Measurements from ENCODE around the gene CPNE4.

Gene CPNE4

DNA sequence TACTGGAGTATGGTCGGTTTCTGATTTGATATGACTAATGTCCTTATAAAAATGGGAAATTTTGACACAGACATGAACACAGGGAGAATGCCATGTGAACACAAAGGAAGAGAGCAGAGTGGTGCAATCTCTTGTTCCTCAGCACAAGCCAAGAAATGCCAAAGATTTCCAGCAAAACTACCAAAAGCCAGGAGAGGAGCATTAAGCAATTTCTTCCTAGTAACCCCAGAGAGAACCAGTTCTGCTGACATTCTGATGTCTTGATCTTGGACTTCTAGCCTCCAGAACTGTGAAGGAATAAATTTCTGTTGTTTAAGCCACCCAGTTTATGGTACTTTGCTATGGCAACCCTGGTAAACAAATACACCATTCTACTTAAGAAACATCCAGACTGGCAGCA lies 304.2 kb downstream of the CPNE4 start:
- no peak for DNase-seq

DNA sequence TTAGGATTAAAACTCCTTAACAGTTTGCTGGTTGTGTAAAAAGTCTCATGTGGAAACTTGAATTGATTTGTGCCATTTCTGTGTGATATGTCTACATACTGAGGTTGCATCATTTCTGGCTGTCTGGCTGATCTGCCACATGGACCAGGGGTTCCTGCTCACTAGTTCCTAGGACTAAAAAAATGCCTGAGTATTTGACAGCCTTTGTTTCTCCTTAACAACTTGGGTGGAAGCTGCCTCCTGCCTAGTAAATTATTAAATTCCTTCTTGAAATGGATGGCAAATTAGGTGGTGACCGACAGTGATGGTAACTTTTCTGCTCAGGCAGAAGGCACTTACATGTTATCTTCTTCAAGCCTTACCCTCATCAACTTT lies 305.2 kb downstream of the CPNE4 start:
- DNase-seq = no peak

DNA sequence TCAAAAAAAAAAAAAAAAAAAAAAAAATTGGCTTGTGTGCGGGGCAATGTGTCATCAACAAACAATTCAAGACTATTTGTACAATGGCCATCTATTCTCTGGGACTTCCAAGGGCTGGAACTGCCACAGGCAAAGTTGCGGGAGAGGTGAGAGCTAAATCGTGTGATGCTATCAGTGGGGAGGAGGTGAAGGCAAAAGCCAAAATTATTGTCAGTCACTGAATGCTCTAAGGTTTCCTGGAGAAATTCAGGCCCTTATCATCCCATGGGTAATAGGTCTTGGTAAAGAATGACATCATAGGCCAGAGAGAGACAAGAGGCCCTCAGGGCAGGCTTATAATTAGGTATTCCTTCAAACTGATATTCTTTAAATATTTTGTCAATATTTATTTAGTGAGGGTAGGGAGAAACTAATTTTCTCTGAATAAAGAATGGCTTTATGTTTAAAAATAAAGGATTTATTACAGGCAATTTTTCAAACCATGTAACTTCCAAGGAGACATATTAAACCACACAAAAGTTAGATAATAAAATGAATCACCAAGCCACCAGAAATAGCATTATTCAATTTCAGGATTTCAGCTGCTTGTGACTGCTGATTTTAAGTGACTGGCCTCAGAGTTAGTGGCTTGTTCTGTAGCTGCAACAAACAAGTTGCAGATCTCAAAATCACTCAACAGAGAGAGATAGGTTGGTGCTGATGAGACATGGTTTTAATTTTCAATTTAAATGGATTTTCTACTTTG lies 305.7 kb downstream of the CPNE4 start:
- no peak for DNase-seq

DNA sequence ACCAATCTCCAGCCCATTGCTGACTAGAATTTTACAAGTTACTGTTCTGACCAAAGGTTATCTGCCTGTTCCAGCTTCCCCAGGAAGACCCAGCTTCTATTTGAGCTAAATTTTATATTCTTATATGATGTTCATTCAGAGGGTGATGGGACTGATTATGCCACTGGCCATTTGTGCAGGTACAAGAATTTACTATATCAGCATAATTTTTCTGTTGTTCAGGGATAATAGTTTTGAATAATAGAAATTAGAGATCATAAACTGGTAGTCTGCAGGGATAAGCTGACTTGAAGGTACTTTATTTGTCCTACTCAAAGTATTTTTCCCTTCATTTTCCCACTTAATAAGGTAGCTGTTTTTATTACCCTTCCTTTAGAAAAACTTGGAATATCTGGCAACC lies 309.4 kb downstream of the CPNE4 start:
- DNase-seq = no peak

DNA sequence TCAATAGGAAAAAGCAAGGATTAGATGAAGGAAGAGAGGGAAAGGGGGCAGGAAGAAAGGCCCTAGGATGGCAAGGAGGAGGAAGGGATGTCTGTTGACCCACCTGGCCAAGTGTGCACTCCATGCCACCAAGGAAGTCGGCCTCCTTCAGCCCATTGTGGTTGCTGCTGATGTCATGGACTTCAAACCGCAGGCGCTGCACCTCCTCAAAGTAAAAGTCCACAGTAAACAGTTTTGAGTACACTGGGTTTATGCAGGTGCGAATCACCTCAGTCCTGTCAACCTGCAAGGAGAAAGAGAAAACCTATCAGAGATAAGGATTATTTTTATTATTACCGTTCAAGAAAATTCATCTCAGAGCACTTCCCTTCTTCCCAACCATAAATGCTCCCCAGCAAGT lies 311.5 kb downstream of the CPNE4 start:
- no peak for DNase-seq

DNA sequence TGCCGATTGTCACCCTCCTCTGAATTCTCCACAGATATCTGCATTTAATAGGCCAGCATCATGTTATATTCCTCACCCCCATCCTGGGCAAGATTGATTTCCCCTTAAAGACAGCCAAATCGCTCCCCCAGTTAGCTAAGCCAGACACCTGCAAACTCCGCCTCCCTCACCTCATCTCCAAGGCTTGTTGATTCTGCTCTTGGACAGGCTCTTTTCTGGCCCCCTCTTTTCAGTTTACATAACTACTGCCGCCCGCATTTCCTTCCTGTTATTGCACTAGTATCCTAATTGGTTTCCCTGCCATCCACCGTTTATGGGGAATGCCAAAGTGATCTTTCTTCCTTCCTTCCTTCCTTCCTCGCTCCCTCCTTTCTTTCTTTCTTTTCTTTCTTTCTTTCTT lies 317.3 kb downstream of the CPNE4 start:
- no peak for DNase-seq

DNA sequence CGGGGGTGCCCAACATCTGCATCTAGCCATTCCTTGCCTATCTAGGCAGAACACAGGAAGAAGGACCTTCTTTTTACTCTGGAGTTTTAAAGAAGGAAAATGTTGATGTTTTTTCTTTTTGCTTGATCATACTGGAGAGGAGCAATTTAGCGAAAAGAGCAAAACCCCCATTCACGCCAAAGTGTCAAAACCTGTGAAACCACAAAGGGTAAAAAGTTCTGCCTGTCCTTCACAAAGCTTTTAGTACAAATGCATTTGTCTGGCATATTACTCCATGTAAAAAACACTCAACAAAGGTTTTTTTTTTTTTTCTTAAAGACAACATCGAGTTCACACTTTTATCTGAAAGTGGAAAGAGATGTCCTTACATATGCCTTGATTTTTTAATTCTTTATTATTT lies 317.9 kb downstream of the CPNE4 start:
- DNase-seq = no peak

DNA sequence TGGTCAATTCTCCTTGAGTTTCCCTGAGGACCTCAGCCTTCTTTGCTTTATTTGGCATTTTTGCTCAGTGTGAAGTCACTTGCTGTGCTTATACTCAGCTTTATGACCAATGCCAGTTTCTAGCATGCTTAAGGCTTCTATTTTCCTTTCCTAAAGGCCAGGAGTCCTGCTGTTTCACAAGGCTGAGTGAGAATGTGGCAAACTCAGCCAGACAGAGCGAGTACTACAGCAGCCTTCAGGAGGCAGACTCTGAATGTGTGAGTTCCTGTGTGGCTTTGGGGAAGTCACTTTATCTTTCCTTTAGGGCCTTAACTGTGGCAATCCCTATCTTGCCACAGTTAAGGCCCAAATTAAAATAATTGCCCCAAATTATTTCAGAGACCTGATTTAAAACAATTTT lies 318.8 kb downstream of the CPNE4 start:
- DNase-seq = no peak

DNA sequence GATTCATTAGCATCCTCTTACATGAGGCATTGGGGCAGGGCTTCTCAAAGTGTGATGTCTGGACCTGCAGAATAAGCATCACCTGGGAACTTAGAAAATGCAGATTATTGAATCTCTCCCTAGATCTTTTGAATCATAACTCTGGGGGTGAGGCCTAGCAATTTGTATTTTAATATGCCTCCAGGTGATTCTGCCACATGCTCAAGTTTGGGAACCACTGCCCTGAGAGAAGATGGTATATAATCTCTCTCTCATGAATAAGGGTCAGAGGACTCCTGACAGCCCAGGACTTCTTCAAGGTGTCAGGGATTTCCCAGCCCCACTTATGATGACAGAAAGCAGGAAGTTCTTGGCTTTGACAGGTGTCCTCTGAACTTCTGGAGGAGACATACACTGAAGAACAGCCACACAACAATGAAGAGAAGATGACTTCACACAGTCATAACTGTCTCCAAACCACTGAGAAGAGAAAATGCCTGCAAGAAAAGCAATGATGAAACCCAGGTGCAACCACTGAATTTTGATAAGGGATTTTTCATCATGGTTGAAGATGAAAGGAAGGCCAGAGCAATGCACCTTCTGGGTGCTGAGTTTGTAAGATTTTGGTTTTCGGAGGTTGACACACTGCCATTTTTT lies 320.1 kb downstream of the CPNE4 start:
- no peak for DNase-seq

DNA sequence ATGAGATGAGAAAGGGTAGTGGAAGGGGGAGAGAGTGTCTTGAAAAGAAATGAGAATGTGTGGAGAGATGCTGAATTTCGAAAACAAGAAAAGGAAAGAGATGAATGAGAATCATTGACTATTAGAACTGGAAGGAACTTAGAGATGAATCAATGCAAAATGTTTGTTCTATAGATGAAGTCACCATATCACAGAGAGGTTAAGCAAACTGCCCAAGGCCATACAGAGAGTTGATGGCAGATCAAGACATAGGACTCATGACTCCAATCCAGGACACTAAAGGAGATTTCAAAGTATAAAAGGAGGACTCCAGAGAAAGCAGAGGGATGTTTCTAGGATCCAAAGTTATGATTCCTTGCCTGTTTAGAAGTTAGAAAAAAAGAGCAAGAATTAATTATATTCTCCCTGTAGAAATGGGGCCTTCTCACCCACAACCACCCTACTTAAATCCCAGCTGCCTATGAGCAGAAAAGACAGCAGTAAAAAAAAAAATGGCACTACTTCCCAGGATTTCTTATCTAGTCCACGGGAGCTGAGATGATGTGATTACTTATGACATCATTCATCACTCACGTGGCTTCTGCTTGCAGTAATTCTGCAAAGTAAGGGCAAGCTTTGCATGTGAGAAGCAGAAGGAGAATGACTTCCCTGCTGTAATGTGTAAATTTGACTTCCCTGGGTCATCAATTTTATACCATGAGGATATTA lies 321.2 kb downstream of the CPNE4 start:
- DNase-seq = no peak

DNA sequence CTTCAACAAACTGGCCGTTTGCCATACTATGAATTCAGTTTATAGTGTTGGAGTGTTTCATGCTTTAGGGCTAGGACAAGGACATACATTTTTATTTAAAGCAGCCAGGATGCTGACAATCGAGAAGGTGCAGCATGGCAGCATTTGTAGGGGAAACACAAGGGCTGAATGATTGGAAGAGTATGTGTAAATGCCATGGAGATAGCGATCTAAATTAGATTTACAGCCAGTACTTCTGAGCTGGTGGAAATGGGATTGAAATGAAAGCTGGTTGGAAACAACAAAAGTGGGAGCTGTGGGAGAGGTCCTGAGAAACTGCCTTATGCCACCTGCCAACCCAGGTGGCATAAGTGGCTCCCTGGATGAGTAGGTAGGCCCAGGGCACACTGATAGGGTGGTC lies 322.2 kb downstream of the CPNE4 start:
- no peak for DNase-seq

DNA sequence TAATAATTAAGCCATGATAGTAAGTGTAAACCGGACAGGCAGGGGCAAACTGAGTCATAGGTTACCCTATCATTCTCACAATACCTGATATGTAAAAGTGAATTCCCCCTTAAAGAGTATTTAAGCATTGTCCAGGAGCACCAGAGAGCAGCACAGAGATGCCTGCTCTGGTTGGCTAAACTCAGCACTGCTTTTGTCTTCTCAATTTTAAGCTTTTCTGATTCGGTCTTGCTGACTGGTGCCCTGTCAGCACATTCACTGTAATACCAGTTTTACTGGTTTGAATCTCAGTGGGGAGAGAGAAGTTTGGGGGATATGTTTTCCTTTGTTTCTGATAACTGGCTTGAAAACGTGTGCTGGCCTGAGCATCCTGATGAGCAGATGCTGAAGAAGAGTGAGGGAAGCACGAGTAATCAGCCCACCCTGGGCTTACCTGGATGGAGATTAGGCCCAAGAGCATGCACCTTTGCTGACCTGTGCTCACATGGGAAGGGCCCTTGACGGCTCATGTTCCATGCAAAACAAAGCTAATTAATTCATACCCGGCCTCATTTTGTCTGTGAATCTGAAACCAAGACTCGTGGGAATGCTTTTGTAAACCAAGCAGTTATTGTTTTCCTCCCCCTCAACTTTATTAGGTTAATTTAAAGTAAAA lies 323.6 kb downstream of the CPNE4 start:
- DNase-seq = no peak

DNA sequence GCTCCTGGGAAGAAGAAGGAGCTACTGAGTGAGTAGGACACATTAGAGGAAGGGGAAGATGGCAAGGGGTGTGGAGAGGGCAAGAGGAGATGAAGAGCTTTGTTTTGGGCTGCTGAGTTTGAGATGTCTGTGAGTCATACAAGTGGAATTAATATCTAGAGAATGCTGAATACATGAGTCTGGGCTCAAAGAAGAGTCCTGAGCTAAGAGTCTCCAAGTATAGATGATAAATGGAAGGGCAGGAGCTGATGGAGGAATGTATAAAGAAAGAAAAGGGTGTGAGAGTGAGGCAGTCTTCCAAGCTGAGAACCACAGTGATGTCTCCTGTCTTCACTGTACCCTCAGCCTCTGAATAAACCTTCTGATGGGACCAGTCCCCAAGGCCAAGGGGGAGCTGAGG lies 326.6 kb downstream of the CPNE4 start:
- no peak for DNase-seq

DNA sequence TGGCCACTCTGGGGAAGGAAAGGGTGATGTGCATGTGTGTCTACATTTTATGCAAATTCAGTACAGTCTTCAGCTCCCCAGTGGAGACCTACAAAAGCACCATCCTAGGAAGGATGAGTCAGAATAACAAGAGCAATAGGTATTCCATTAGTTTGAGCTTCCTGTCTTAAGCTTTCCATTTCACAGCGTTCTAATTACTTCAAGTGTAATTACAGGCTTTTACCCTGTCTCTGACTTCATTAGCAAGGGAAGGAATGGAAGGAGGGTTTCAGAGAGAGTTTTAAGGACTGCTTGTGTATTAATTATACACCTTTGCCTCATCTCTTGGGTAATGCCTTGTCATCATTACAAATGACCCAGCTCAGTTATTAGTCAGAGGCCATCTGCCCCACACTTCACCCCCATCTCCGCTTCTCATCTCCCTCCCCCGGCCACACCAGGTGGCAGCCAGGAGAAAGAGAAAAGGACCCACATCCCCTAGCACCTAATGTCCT lies 329.2 kb downstream of the CPNE4 start:
- no peak for DNase-seq

DNA sequence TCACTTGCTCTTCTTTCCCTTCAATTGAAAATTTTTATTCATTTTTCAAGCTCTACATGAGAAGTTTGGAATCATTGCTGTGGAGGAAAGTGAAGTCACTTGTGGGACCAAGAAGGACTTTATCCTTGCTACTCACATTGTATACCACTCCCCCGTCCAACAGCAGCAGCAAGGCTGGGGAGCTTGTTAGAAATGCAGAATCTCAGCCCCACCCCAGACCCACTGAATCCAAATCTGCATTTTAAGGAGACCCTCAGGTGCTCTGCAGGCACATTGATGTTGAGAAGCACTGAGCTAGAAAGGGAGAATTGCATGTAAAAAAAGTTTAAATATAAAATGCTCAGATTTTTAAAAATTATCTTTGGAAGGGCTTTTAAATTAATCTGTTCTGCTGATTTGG lies 329.7 kb downstream of the CPNE4 start:
- no peak for DNase-seq

DNA sequence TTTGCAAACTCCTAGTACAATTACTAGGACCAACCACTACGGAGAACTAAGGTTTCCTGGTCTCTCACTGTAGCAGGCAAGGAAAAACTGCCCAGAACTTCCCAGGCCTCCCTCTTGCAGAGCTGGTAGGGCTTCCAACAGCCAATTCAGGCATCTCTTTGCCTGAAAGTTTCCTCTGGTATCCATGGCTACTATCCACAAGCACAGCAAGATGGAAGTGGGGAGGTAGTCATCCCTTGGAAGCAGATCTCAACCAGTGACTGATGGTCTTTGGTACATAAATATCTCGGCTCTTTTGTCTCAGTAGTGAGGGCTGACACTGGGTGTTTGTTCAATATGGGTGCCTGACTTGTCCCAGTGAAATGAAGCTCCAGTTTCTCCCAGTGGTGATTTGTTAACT lies 330.7 kb downstream of the CPNE4 start:
- DNase-seq = no peak

DNA sequence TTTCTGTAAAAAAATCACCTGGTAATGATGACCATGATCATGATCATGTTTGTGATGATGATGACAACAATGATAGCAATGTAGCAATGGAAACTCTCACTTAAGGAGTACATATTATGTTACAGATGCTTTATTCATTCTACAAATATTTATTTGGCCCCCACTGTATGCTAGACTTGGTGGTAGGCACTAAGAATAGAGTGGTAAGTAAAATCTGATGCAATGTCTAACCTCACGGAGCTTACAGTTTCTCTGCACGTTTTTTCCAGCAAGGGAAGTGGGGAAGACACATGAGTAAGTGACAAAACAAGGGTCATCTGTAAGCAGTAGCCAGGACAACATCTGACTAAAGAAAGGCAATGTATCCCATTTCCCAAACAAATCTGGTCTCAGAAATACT lies 332.7 kb downstream of the CPNE4 start:
- no peak for DNase-seq

DNA sequence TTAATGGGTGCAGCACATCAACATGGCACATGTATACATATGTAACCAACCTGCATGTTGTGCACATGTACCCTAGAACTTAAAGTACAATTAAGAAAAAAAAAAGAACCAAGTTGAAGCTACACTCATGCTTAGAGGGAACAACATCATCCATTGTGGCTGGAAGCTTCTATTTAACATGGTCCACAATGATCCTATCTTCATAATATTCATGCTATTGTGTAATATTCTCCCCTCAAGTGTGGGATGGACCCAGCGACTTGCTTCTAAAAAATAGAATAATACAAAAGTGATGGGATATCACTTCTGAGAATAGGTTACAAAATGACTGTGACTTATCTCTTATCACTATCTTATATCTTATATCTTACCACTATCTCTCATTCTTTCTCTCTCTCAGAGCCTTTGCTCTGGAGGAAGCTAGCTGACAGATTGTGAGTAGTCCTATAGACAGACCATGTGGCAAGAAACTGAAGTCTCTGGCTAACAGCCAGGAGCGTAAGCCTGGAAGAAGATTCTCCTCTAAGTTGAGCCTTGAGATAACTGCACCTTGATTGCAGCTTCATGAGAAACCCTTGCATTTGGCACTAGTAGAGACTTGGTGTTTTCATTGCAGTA lies 333.6 kb downstream of the CPNE4 start:
- DNase-seq = no peak

DNA sequence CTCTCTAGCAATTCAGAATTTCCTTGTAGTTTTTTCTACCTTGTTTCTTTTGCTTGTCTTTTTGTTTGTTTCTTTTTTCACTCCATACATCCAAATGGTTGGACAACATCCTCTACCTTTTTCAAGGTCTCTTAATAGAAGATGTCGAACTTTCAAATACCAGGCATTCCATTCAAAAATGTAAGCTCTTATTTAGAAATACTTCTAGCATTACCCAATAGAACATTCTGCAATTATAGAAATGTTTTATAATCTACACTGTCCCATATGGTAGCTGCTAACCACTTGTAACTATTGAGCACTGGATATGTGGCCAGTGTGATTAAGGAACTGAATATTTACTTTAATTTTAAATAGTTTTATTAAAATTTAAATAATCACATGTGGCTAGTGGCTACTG lies 335.8 kb downstream of the CPNE4 start:
- DNase-seq = no peak

DNA sequence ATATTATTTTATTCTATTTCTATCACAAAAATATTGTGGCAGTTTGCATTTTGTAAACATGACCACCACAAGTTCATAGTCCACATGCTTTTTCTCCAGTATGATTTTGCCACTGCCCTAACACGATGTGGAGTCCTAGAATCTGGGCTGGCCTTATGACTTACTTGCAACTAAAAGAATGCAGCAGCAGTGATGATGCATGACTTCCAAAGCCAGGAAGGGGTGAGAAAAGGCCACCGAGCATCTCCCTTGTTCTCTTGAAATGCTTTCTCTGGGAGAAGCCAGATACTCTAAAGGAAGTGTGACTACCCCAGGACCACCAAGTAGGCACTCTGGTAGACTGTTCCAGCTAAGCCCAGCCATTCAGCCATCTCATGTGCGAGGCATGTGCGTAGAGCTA lies 340.4 kb downstream of the CPNE4 start:
- no peak for DNase-seq

DNA sequence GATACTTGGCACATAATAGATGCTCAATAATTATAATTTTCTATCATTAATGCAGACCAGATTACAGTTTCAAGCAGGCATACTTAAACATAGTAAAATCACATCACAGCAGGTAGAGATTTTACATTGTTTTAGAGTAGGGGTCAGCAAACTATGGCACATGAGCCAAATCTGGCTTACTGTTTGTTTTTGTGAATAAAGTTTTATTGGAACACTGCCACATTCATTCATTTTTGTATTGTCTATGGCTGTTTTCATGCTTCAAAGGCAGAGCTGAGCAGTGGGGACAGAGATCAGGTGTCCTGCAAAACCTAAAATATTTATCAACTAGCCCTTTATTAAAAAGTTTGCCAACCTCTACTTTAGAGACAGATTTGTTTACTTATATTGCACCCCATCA lies 342.5 kb downstream of the CPNE4 start:
- DNase-seq = no peak

DNA sequence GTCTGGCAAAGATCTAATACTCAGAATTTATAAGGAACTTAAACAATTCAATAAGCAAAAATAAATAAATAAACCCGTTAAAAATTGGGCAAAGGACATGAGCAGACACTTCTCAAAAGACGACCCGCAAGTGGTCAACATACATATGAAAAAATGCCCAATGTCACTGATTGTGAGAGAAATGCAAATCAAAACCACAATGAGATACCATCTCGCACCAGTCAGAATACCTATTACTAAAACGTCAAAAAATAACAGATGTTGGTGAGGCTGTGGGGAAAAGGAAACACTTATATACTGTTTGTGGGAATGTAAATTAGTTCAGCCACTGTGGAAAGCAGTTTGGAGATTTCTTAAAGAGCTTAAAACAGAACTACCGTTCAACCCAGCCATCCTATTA lies 344.0 kb downstream of the CPNE4 start:
- no peak for DNase-seq

DNA sequence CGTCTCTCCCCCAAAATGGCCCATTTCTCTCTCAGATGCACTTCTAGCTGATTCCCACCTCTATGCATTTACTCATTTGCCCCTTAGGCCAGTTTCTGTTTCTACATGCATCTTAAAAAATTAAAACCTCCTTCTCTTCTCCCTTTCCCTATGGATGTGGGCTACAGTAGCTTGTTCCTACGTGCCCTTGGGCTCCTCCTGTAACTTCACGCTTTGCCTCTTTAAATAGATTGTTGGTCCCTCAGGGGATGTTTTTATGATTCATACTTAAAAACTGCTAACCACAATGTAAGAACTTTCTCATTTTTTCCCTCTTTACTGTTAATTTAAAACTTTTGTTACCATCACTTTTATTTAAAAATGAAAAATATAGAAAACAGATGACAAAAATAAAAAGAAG lies 346.4 kb downstream of the CPNE4 start:
- no peak for DNase-seq
